HepG2 (cell line): Measurements from ENCODE around the gene INTS3. TPM values are rescaled to one million over a fixed set of nuclear protein-coding genes. Genes with fewer than 3 reads are reported as not detected.

Experiments
- ADNP ChIP-seq: sonication (generic); formaldehyde crosslinking; IDR thresholded peaks from 2 replicates; pipeline ENCODE4 v1.4.0; 2020; ENCODE audit warnings: missing genetic modification reagents
- ATAD3A ChIP-seq: sonication (generic); formaldehyde crosslinking; IDR thresholded peaks from 2 replicates; pipeline ENCODE4 v1.4.0; 2020; ENCODE audit warnings: missing genetic modification reagents
- ATF7 ChIP-seq, 2 experiments: fragments of 450-650 bp in 1 of 2; sonication (generic) in 1 of 2; formaldehyde crosslinking in 1 of 2; IDR thresholded peaks; 2 replicates each; pipeline versions ENCODE4 v1.4.0 to v1.6.1; 2016 to 2020; ENCODE audit warnings: antibody characterized with exemption in 1 of 2, mild to moderate bottlenecking in 1 of 2, missing genetic modification reagents in 1 of 2
- HOXA9 ChIP-seq: sonication (generic); formaldehyde crosslinking; IDR thresholded peaks from 2 replicates; pipeline ENCODE4 v1.8.1; 2022; ENCODE audit warnings: missing genetic modification reagents, mild to moderate bottlenecking, moderate library complexity, borderline replicate concordance
- NCOA2 ChIP-seq: sonication (generic); formaldehyde crosslinking; IDR thresholded peaks from 2 replicates; pipeline ENCODE4 v1.8.0; 2022; ENCODE audit warnings: inconsistent platforms
- NKX3-1 ChIP-seq: sonication (generic); formaldehyde crosslinking; IDR thresholded peaks from 2 replicates; pipeline ENCODE4 v1.5.0; 2020; ENCODE audit warnings: missing genetic modification reagents
- PITX1 ChIP-seq: sonication (generic); formaldehyde crosslinking; IDR thresholded peaks from 2 replicates; pipeline ENCODE4 v1.5.1; 2020; ENCODE audit warnings: mild to moderate bottlenecking, missing genetic modification reagents
- SATB2 ChIP-seq: sonication (generic); formaldehyde crosslinking; IDR thresholded peaks from 2 replicates; pipeline ENCODE4 v1.5.0; 2020; ENCODE audit warnings: missing genetic modification reagents
- ZFP82 ChIP-seq: sonication (generic); formaldehyde crosslinking; IDR thresholded peaks from 2 replicates; pipeline ENCODE4 v1.5.1; 2020; ENCODE audit warnings: mild to moderate bottlenecking, missing genetic modification reagents, borderline replicate concordance
- ZNF138 ChIP-seq: sonication (generic); formaldehyde crosslinking; IDR thresholded peaks from 2 replicates; pipeline ENCODE4 v1.5.0; 2020; ENCODE audit warnings: mild to moderate bottlenecking, low read depth, missing genetic modification reagents
- ZNF3 ChIP-seq: IDR thresholded peaks from 2 replicates; pipeline ENCODE4 v1.7.0; 2017; ENCODE audit warnings: inconsistent platforms
- ZNF563 ChIP-seq: sonication (generic); formaldehyde crosslinking; IDR thresholded peaks from 2 replicates; pipeline ENCODE4 v1.8.0; 2022; ENCODE audit warnings: mild to moderate bottlenecking, moderate library complexity, missing genetic modification reagents
- polyA plus RNA-seq, 8 experiments: library from polyadenylated mRNA; depleted of rRNA in 3 of 8; stranded (reverse) in 7 of 8; unstranded in 1 of 8; fragments of >200 nt; fragmentation: Illumina TruSeq in 4 of 8; extraction: Trizol in 4 of 8; gene quantifications; 2 replicates each; pipeline versions ENCODE4 v1.2.1 to v1.2.3, GENCODE V29; 2011 to 2016; ENCODE audit warnings: low read depth in 4 of 8, missing spikeins in 1 of 8, mixed read lengths in 1 of 8; ENCODE audit not compliant: insufficient read depth in 1 of 8
- total RNA-seq, 5 experiments: library from RNA; depleted of rRNA; stranded (reverse); fragments of >200 nt; fragmentation: Illumina TruSeq; extraction: Trizol; gene quantifications; 2 replicates each; pipeline ENCODE4 v1.2.3, GENCODE V29; 2016; ENCODE audit warnings: low read depth in 1 of 5
- TF ChIP-seq, protein P1 (sequence below): sonication (generic); formaldehyde crosslinking; IDR thresholded peaks from 2 replicates; pipeline ENCODE4 v1.5.0; 2020; ENCODE audit warnings: mild to moderate bottlenecking, missing genetic modification reagents, borderline replicate concordance
- TF ChIP-seq, protein P2 (sequence below), 2 experiments: sonication (generic) in 1 of 2; formaldehyde crosslinking in 1 of 2; IDR thresholded peaks; 2 replicates each; pipeline versions ENCODE4 v1.4.0 to v1.6.1; 2018 to 2020; ENCODE audit warnings: missing genetic modification reagents in 2 of 2, borderline replicate concordance in 1 of 2, low read depth in 1 of 2, mild to moderate bottlenecking in 1 of 2, missing biosample characterization in 1 of 2
- TF ChIP-seq, protein P3 (sequence below): sonication (generic); formaldehyde crosslinking; IDR thresholded peaks from 2 replicates; pipeline ENCODE4 v1.5.1; 2020; ENCODE audit warnings: mild to moderate bottlenecking, missing genetic modification reagents
- TF ChIP-seq, protein P4 (sequence below): sonication (generic); formaldehyde crosslinking; conservative IDR thresholded peaks from 2 replicates; pipeline ENCODE4 v1.5.0; 2020; ENCODE audit warnings: missing genetic modification reagents

The INTS3 gene
- total and polyA plus RNA-seq, 2 of the 13 experiments (the other 11 are each of a cell fraction or from before 2014, with no cell fraction given), result 17.2 to 27.2 TPM

DNA sequence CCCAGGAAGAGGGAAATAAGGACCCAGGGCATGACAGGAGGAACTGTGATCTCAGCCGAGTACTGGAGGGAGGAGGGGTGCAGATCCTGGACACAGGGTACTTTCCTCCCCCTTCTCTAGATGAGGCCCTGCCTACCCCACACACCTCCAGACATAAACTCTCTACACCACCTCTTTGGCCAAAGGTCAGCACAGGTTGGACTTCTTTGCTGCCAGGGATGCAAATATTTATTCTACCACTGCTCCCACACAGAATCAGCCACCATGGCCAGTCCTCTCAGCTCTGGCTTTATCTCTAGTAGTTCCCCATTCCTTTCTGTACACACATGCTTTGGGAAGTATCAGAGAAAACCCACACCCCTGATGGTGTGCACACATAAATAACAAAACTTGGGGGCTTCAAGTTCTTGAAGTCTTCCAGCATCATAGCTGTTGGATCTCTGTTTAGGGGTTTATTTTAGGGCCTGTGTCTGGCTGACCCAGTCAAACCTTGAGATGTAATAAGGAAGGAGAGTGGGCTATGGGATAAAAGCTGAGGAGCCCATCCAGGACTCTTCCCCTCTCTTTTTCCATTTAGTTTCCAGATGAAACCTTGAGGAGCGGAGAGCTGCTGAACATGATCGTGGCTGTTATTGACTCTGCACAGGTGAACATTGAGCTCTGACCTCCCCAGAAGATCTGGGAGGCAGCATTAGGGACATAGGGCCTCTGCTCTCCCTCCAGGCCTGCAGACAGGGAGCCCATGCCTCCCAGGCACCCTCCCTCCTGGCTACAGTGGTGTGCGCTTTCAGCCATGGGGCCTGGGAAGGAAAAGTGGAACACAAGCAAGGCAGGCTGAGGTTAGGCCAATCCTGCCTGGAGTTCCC lies 40.7 kb downstream of the INTS3 start (continued):
- TF ChIP-seq ATAD3A (CRISPR knock-in tag) (no peak), NKX3-1 (no peak), ATF7 (IDR thresholded peaks at IDR 0.05) (no peak), ATF7 (CRISPR knock-in tag; IDR thresholded peaks at IDR 0.05) (no peak), ZNF138 (CRISPR knock-in tag) (no peak), PITX1 (CRISPR knock-in tag) (peak; percentile 42; the same call in 1 of the 2 replicates), ZNF3 (CRISPR knock-in tag) (no peak), SATB2 (CRISPR knock-in tag) (no peak), HOXA9 (CRISPR knock-in tag) (no peak), NCOA2 (peak; percentile 32; the same call in 1 of the 2 replicates), ADNP (no peak), ZNF563 (CRISPR knock-in tag) (no peak), ZFP82 (no peak)
- TF ChIP-seq, protein P1, sequence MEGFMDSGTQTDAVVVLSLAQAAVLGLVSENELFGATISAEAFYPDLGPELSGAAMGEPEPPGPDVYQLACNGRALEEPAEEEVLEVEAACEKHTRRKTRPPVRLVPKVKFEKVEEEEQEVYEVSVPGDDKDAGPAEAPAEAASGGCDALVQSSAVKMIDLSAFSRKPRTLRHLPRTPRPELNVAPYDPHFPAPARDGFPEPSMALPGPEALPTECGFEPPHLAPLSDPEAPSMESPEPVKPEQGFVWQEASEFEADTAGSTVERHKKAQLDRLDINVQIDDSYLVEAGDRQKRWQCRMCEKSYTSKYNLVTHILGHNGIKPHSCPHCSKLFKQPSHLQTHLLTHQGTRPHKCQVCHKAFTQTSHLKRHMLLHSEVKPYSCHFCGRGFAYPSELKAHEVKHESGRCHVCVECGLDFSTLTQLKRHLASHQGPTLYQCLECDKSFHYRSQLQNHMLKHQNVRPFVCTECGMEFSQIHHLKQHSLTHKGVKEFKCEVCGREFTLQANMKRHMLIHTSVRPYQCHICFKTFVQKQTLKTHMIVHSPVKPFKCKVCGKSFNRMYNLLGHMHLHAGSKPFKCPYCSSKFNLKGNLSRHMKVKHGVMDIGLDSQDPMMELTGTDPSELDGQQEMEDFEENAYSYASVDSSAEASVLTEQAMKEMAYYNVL (CRISPR knock-in tag), result no peak; the same call in 1 of the 2 replicates
- TF ChIP-seq, protein P2, sequence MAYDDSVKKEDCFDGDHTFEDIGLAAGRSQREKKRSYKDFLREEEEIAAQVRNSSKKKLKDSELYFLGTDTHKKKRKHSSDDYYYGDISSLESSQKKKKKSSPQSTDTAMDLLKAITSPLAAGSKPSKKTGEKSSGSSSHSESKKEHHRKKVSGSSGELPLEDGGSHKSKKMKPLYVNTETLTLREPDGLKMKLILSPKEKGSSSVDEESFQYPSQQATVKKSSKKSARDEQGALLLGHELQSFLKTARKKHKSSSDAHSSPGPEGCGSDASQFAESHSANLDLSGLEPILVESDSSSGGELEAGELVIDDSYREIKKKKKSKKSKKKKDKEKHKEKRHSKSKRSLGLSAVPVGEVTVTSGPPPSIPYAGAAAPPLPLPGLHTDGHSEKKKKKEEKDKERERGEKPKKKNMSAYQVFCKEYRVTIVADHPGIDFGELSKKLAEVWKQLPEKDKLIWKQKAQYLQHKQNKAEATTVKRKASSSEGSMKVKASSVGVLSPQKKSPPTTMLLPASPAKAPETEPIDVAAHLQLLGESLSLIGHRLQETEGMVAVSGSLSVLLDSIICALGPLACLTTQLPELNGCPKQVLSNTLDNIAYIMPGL (CRISPR knock-in tag; IDR thresholded peaks at IDR 0.05; ENCODE audit: borderline replicate concordance in 1 of 2, low read depth in 1 of 2), result peak in 1 of 2 experiments; percentile 35; a peak in 1 of 4 replicates
- TF ChIP-seq, protein P3, sequence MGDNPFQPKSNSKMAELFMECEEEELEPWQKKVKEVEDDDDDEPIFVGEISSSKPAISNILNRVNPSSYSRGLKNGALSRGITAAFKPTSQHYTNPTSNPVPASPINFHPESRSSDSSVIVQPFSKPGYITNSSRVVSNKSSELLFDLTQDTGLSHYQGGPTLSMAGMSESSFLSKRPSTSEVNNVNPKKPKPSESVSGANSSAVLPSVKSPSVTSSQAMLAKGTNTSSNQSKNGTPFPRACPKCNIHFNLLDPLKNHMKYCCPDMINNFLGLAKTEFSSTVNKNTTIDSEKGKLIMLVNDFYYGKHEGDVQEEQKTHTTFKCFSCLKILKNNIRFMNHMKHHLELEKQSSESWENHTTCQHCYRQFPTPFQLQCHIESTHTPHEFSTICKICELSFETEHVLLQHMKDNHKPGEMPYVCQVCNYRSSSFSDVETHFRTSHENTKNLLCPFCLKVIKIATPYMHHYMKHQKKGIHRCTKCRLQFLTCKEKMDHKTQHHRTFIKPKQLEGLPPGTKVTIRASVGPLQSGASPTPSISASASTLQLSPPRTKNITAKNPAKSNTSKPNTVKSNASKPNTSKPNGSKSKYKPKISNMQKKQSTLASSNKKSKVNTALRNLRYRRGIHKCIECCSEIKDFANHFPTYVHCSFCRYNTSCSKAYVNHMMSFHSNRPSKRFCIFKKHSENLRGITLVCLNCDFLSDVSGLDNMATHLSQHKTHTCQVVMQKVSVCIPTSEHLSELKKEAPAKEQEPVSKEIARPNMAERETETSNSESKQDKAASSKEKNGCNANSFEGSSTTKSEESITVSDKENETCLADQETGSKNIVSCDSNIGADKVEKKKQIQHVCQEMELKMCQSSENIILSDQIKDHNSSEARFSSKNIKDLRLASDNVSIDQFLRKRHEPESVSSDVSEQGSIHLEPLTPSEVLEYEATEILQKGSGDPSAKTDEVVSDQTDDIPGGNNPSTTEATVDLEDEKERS (CRISPR knock-in tag), result no peak
- TF ChIP-seq, protein P4, sequence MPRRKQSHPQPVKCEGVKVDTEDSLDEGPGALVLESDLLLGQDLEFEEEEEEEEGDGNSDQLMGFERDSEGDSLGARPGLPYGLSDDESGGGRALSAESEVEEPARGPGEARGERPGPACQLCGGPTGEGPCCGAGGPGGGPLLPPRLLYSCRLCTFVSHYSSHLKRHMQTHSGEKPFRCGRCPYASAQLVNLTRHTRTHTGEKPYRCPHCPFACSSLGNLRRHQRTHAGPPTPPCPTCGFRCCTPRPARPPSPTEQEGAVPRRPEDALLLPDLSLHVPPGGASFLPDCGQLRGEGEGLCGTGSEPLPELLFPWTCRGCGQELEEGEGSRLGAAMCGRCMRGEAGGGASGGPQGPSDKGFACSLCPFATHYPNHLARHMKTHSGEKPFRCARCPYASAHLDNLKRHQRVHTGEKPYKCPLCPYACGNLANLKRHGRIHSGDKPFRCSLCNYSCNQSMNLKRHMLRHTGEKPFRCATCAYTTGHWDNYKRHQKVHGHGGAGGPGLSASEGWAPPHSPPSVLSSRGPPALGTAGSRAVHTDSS (CRISPR knock-in tag), result no peak
